T-helper 1 cell (primary cell): ENCODE measurements around the gene PARD3B.

Source experiments
- DNase-seq, 5 donors: peaks; one replicate each; pipeline ENCODE4 v3.0.0-alpha.2; 2012 to 2020

PARD3B gene

DNA sequence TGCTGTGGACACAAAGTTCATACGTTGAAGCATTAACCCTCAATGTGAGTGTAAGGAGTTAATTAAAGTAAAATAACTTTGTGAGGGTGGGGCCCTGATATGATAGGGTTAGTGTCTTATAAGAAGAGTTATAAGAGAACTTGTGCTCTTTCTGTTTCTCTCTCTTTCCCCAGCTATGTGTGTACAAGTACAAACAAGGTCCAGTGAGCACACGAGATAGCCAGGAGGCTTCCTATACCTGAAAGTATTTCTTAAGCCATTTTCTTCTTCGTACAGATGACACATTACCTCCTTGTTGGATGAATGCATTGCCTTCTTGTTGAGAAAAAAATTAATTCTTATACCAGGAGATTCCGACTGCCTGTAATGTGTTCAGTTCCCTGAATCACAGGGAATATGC lies 301.2 kb downstream of the PARD3B start:
- DNase-seq: no peak

DNA sequence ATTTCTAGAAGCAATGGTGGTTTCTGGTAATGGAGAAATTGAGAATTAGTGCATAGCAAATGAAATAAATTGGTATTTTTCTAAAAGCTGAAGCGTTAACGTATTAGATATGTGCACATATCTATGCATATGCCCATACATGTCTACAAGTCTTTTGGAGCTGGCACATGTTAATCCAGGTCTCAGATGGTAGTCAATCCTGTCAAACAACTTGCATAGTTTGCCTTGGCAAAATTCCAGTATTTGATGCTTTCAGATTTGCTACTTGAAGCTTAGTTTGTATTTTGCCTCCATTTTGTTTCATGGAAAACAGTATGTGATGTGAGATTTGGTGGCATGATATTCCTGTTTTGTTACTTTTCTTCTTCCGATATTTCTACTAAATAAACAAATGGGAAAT lies 304.6 kb downstream of the PARD3B start:
- DNase-seq: no peak

DNA sequence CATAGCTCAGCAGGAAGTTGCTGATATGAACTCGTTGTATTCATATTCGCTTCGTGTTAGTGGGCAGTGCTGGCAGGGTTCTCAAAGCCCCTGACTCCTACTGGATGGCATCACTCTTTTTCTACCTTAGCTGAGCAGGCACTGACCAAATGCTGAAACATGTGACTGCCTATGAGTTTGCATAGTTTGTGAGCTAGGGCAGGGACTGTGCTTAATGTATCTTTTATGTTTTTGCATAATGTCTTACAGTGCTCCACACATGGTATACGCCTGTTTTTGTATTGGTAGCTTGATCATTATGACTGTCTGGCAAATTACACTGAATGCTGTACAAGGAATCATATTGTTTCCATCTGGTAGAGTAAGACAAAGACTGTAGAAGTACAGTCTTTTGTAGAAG lies 305.3 kb downstream of the PARD3B start:
- DNase-seq: no peak

DNA sequence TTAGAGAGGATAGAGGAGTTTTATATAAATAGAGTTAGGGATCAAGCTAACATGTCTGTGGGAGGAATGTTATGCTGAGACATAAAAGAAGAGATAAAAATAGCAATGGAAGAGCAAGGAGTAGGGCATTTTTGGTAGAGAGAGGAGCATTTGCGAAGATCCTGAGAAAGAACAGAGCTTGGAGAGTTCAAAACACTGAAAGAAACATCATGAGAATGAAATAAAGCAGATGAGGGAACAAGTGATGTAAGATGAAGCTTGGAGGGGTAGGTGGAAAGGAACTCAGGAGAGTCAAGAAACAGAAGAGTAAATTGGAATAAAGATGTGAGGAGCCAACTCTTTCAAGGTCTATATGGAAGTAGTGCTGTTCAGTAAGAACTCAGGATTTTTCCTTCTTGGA lies 308.6 kb downstream of the PARD3B start:
- DNase-seq: no peak

DNA sequence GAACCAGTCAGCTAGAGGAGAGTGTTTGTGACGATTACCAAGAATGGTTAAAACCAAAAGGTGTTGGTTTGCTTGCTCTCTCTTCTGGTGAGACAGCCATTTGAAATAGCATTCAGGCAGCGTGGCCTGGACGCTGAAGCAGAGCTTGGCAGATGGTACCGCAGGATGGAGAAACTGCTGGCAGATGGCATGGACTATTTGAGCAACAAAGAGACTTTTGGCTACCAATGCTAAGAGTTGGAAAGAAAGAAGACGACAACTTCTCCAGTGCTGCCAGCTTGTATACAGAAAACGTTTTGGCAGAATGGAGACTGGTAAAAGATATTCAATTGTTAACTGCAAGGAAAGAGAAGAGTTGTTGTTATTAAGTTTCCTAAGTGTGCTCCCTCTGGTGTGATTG lies 315.0 kb downstream of the PARD3B start:
- no peak for DNase-seq

DNA sequence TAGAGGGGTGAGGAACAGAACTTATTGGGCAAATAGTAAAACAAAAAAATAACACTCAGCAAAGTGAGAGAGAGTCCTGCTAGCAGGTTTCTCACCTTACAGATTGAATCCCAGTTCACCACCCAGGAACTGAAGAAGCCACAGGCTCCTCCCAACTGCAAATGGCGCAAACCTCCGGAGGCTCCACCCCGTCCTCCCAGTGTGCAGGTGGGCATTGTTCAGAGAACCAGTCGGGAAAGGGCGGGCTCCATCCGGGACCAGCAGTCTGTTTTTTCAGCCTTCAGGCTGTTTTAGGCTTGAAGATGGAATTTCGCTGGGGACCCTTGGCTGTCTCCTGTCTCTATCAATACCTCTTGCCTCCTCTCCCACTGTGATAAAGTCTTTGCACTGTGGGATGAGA lies 317.5 kb downstream of the PARD3B start:
- no peak for DNase-seq

DNA sequence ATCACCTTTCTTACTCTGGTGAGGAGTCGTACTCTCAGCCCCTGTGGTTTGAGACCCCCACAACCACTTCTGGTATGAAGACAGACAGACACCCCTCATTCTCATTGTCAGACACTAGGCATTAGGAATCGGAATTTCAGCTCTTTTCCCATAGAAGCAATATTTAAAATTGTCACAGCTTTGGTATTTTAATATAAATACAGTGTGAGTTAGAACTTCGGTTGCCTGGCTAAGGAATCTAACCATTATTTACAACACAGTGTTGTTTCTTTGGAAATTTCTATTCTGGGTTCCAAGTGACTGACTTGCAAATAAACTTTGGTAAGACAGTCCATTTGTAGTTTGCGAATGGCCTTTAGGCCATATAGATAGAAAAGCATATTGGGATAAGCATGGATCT lies 318.1 kb downstream of the PARD3B start:
- no peak for DNase-seq

GRCh38 chr2:204869132-204869823 lies 324.0 kb downstream of the PARD3B start:
- DNase-seq: no peak

- no peak for DNase-seq
Observed at GRCh38 chr2:204870053-204870452, 324.8 kb downstream of the PARD3B start.

DNA sequence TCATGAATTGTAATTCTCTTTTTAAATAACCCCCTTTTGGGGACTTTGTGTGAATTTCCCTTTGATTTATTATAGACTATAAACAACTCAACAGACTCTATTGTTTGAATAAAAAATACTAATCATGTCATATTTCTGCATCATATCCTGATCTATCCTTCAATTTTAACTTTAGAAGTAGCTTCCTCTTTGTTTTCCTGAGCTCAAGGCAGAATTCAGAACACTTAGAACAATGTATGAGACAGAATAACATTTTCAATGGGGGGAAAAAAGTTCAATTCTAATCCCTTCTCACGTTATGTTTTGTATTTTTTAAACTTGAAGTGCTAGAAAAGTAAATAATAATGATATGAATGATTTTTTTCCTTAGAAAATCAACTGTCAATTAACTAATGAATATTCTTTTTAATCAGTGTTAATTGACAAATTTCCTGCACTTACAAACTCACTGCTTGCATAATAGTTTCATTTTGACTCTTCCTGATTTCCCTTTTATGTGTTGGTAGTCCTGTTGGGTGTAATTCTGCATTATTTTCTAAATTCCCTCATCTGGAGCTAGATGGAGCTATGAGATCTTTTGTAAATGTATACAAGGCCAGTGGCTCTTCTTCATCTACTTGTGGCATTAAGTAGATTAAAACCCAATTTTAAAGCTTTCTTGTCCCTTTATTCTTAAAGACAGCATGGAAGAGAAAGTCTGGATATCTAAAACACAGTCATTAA lies 326.1 kb downstream of the PARD3B start:
- DNase-seq: peak in 1 of 5 donors; percentile 76

DNA sequence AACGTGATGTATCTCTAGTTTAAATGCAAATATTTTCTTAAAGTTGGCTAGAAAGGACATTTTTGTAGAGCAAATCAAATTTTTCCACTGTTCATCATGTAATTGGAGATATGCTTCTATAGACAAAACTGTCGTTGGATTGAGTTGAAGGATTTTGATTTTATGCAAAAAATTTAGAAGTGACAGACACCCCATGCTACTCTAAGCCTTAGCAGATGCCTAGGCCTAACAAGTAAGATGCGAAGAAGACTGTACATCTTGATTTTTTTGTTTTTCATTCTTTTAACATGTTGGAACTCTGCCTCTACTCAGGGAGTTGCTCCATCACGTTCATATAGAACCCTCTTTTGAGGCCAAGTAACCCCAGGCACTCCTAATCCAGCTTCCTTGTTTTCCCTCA lies 331.0 kb downstream of the PARD3B start:
- DNase-seq: no peak

DNA sequence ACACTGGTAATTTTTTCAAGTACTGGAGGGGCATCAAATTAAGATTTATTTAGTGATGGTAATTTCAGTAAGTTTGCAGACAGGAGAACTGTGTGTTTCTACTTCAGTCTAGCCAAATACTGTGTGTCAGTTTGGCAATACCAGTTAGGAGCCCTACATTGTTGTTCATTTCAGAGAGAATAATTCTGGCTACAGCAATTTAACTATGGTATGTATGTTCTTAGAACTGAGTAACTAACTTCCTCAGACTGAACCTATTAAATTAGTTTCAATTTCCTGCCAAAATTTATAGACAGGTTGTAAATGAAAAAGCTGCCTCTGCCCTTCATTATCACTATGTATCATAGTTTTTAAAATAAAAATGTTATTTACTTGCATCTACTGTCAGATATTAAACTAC lies 332.4 kb downstream of the PARD3B start:
- peak in 1 of 5 donors; percentile 29 for DNase-seq

DNA sequence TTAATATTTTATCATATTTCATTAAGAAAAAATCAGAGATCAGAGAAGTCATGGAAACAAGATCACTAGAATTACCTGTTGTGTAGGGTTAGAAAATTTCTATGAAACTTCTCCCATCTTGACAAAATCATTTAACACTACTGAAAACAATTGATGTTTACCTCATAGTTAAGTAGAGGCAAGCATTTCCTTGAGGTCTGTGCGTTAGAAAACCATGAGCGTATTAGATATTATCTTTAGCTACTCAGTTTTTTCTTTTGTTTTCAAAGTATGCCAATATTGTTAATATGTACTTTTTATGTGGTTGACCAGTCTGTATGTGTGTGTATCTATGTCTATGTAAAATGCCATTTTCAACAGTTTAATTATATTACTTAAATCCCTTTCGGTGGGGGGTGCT lies 335.7 kb downstream of the PARD3B start:
- DNase-seq: no peak

DNA sequence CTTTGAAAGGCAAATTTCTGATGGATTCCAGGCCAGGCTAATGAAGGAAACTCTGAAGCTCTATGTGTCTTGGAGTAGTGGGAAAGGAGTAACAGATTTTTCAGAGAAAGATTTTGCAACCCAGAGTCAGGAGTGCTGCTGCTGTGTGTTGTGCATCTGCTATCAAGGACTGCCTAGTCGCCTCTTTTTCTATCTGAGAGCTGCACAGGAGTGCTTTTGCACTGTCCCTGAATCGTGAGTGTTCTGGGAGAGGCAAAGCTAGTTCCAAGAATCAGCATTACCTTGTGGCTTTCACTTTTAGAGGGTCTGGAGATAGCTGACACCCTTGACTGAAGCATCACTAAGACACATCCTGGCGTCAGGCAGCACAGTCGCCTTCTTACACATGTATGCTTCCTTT lies 336.4 kb downstream of the PARD3B start:
- DNase-seq: peak in 1 of 5 donors; percentile 87

GRCh38 chr2:204885747-204886146 lies 340.5 kb downstream of the PARD3B start:
- no peak for DNase-seq

DNA sequence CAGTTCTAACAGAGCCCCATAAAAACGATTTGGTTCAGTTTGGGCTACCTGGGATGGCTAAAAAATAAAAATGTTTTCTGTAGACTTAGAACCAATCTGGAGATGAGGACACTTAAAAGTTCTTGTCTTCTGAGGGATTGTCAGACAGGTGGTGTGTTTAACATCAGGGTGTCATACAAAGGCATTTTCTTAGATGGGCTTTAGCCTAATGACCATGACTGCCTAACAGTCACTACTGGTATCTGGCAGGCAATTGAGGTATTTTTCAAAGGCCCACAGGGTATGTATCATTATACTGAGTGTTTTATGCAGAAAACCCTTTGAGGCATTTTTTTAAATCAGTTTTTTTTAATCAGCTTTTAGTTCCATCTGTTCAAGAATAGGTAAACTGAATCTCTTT lies 341.4 kb downstream of the PARD3B start:
- DNase-seq: no peak

GRCh38 chr2:204888222-204888621 lies 342.9 kb downstream of the PARD3B start:
- DNase-seq: no peak

- DNase-seq: no peak
Observed at GRCh38 chr2:204890680-204891079, 345.4 kb downstream of the PARD3B start.

DNA sequence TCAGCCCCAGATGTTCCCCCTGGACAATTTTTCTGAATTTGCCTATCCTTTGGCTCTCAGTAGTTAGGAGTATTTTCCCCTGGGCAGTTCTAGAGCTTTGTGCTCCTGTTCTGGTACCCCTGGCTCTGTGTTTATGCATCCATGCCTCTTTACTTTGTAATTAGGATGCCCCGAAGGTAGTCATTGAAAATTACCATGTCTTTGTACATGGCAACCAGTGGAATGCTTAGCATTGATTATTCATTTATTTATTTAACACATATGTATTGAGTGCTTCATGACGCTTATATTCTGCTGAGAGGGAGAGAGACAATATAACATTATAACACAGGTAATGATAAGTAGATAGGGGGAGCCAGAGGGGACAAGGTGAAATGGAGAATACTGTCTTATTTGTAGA lies 346.5 kb downstream of the PARD3B start:
- DNase-seq: no peak

DNA sequence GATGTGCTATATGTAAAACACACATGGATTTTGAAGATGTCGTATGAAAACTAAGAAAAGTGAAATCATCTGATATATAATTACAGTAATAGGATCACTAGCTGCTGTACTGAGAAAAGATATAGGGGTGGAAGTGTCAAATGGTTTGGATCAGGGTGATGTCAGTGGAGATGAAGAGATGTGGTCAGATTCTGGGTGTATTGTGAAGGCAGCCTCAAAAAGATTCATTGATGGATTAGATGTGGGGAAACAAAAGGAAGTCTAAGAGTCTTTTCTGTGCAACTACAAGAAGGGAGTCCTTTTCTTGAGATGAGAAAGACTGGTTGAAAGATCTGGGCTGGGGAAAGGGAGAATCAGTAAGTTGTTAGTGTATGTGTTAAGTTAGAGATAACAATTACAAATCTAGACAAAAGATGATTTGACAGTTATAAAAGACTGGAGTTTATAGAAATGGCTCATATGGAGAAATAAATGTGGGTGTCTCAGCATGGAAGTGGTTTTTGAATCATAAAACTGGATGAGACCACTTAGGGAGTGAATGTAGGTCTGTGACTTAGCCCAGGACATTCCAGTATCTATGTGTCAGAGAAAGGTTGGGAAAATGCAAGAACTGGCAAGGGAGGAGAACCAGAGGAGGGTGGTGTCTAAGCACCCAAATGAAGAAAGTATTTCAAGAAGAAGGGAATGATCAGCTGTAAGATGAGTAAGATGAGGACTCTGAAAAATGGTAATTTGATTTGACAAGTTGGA lies 347.4 kb downstream of the PARD3B start:
- DNase-seq: no peak

DNA sequence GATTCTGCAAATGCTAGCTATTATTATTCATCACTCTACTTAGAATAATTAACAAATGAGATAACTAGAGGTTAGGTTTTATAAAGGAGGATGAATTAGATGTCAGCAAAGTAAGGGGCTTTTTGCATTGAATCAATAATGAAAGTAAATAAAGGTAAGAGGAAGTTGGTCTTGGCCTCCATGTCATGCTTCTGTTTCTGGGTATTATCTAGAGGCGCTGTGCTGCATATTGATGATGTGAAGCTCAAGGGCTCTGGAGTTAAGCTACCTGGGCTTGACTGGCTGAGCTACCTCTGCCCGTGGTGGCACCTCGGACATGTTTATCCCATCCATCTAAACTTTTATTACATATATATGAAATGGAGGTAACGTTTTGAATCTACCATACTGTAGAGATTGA lies 350.9 kb downstream of the PARD3B start:
- no peak for DNase-seq

DNA sequence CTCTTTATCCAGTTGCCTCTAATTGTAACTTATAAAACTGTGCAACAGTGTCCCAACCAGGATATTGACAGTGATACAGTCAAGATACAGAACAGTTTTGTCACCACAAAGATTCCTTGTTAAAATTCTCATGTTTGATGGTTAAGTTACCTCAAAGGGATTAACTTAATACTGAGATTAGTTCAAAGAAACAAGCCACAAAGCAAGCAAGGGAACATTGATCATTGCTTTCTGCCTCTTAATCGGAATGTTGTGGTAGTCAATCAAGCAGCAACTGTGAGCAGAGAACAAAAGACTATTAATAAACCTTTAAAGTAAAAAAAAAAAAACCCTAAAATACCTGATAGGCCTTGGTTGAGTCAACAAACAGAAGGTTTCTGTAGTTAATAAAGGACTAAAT lies 352.3 kb downstream of the PARD3B start:
- DNase-seq: no peak

GRCh38 chr2:204898928-204899640 lies 353.8 kb downstream of the PARD3B start:
- DNase-seq: no peak
